Left hindlimb (tissue), 1 donor: Measurements from ENCODE around the gene ZRANB3.
"Not testable (repeated sequence)": the region's sequence is repeated elsewhere in the genome, so short reads cannot be mapped to it uniquely, and the experiment has no call there.

ENCODE experiments used
- DNase-seq: peaks from one replicate; pipeline ENCODE4 v3.0.0-alpha.2; 2018

The ZRANB3 gene

DNA sequence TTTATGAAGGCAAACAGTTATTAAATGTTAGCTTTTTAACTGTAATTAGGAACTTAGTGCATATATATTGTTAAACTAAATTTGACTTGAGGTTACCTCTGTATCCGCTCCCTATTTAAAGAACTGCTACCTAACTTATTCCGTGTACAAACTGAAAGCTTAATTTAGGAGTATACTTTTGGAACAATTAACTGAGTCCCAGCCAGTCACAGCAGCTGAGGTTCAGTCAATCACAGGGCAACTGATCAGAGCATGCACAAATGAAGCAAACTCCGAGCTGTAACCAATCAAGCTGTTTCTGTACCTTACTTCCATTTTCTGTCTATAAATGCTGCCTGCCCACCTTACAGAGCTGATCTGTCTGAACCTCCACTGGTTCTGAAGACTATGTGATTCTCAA is 417.7 kb downstream of the ZRANB3 start:
- no peak for DNase-seq

DNA sequence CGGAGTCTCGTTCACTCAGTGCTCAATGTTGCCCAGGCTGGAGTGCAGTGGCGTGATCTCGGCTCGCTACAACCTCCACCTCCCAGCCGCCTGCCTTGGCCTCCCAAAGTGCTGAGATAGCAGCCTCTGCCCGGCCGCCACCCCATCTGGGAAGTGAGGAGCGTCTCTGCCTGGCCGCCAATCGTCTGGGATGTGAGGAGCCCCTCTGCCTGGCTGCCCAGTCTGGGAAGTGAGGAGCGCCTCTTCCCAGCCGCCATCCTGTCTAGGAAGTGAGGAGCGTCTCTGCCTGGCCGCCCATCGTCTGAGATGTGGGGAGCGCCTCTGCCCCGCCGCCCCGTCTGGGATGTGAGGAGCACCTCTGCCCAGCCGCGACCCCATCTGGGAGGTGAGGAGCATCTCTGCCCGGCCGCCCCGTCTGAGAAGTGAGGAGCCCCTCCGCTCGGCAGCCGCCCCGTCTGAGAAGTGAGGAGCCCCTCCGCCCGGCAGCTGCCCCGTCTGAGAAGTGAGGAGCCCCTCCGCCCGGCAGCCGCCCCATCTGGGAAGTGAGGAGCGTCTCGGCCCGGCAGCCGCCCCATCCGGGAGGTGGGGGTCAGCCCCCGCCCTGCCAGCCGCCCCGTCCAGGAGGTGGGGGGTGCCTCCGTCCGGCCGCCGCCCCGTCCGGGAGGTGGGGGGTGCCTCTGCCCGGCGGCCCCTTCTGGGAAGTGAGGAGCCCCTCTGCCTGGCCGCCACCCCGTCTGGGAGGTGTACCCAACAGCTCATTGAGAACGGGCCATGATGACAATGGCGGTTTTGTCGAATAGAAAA is 425.3 kb downstream of the ZRANB3 start:
- not testable (repeated sequence) for DNase-seq

GRCh38 chr2:135103843-135104242 is 427.2 kb downstream of the ZRANB3 start:
- DNase-seq, result no peak

GRCh38 chr2:135099802-135100483 is 431.1 kb downstream of the ZRANB3 start:
- DNase-seq, result no peak

- DNase-seq, result no peak
Observed at GRCh38 chr2:135097532-135098231, 433.3 kb downstream of the ZRANB3 start.

DNA sequence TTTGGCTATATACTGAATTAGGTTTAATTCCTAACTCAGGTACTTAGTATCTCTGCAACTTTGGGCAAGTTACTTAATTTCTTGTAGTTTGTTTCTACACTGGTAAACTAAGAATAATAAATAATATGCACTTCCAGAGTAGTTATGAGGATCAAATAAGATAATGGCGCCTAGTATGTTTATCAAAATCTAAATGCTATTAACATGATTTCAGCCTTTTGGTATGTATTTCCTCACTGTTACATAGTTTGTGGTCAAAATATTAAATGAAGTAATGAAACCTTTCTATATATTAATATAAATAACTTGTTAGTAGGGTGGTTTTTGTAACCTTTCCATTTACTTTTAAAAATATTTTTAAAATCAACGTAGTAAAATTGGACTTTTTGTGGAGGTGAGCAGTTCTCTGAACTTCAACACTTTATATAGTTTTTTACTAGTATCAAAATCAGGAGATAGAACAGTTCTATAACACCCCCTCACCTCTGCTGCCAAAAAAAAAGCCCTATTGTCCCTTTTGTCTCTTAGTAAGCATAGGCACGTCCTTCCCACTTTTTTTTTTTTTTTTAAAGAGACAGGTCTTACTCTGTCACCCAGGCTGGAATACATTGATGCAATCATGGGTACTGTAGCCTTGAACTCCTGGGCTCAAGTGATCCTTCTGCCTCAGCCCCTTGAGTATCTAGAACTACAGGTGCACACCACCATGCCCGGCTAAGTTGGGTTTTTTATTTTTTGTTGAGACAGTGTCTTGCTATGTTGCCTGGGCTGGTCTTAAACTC is 434.2 kb downstream of the ZRANB3 start:
- no peak for DNase-seq

- DNase-seq, result no peak
Observed at GRCh38 chr2:135095591-135095990, 435.4 kb downstream of the ZRANB3 start.

DNA sequence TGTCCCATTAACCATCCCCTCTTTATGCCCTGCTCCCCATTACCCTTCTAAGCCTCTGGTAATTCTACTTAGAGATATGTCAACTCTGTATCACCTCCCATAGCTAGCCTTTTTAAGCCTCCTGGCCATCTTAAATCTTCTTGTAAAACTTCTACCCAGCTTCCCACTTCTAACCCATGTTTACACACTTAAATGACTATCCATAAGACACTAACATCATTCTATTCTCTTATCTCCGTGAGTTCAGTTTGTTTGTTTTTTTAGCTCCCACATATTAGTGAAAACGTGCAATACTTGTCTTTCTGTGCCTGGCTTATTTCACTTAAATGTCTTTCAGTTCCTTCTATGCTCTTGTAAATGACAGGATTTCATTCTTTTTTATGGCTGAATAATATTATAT is 436.5 kb downstream of the ZRANB3 start:
- no peak for DNase-seq

DNA sequence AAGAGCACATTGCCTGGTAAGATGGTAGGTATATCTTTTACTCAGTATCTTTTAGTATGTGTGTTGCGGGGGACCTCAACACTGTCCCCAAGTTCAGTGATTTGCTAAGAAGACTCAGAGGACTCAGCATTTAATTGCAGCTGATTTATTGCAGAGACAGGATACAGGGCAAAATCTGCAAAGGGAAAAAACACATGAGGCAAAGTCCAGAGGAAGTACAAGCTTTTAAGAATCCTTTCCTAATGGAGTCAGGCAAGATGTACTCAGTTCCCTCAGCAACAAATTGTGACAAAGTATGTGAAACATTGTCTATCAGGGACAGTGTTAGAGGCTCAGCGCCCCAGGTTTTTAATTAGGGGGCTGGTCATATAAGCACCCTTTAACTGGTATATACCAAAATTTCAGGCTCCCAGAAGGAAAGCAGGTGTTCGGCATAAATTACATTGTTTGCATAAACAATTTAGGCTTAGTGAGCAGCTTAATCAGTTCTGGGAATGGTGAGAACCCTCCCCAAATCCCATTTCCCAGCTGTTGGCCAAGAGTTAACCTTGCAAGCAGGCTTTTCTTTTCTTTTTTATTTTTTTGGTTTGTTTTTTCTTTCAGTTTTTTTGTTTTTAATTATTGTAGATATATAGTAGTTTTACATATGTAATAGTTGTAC is 437.2 kb downstream of the ZRANB3 start:
- DNase-seq, result no peak

- DNase-seq, result no peak
Observed at GRCh38 chr2:135093193-135093592, 437.8 kb downstream of the ZRANB3 start.

- no peak for DNase-seq
Observed at GRCh38 chr2:135091681-135092080, 439.3 kb downstream of the ZRANB3 start.

DNA sequence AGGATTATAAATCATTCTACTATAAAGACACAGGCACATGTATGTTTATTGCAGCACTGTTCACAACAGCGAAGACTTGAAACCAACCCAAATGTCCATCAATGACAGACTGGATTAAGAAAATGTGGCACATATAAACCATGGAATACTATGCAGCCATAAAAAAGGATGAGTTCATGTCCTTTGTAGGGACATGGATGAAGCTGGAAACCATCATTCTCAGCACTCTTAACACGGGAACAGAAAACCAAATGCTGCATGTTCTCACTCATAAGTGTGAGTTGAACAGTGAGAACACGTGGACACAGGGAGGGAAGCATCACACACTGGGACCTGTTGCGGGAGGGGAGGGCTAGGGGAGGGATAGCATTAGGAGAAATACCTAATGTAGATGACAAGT is 441.4 kb downstream of the ZRANB3 start:
- DNase-seq, result not testable (repeated sequence)
